A549 (cell line): ENCODE measurements around the gene TTN. TPM values are rescaled to one million over a fixed set of nuclear protein-coding genes. Genes with fewer than 3 reads are reported as not detected.

ENCODE experiments used
- ATAC-seq, 2 experiments: fragments of 200-7000 bp in 1 of 2; fragments of >200 bp in 1 of 2; cut with Nextera tagmentation in 1 of 2; cut with Tn5 transposase in 1 of 2; 3 replicates each; pipeline versions ENCODE4 v1.8.0 to v1.9.1; 2018 to 2020; ENCODE audit warnings: mild to moderate bottlenecking in 1 of 2, moderate library complexity in 1 of 2
- CTCF ChIA-PET: fragments of 300-600 bp; sonication (Branson Sonifier 250); formaldehyde crosslinking; extraction: SDS; loops from one replicate; lab custom pipeline; 2021; ENCODE audit warnings: antibody characterized with exemption, inconsistent platforms; lab: Yijun Ruan, JAX
- POLR2A ChIA-PET: fragments of 350-600 bp; formaldehyde crosslinking; extraction: SDS; loops from one replicate; lab custom pipeline; 2021; ENCODE audit warnings: antibody characterized with exemption, inconsistent platforms; lab: Yijun Ruan, JAX
- DNase-seq, 2 experiments: peaks; one replicate each; pipeline versions ENCODE4 v3.0.0 to v3.0.0-alpha.2; 2011 to 2016; ENCODE audit warnings: low read depth in 1 of 2, low spot score in 1 of 2
- FAIRE-seq: peaks from 2 replicates; lab custom pipeline; 2011; peaks lifted over from hg19 to GRCh38; lab: Jason Lieb, UNC
- H3K27ac ChIP-seq, 2 experiments: fragments of >200 bp; sonication (Bioruptor Twin); formaldehyde crosslinking; 3 replicates each; pipeline ENCODE4 v1.5.1; 2016 to 2017
- H3K4me1 ChIP-seq: fragments of >200 bp; sonication (Bioruptor Twin); formaldehyde crosslinking; 3 replicates; pipeline ENCODE4 v1.6.1; 2016
- H3K4me2 ChIP-seq: fragments of >200 bp; sonication (Bioruptor Twin); formaldehyde crosslinking; 3 replicates; pipeline ENCODE4 v1.6.1; 2016
- H3K4me3 ChIP-seq: fragments of >200 bp; sonication (Bioruptor Twin); formaldehyde crosslinking; 3 replicates; pipeline ENCODE4 v1.5.1; 2016
- H3K9me3 ChIP-seq: fragments of >200 bp; sonication (Bioruptor Twin); formaldehyde crosslinking; 3 replicates; pipeline ENCODE4 v1.6.1; 2016
- CBX8 ChIP-seq: fragments of 200-600 bp; sonication (generic); IDR thresholded peaks from 2 replicates; pipeline ENCODE4 v1.6.1; 2016
- CEBPB ChIP-seq, 2 experiments: fragments of >200 bp in 1 of 2; sonication (Bioruptor Twin) in 1 of 2; formaldehyde crosslinking in 1 of 2; IDR thresholded peaks; 2 replicates each; pipeline ENCODE4 v1.6.1; 2012 to 2016
- CHD2 ChIP-seq: fragments of 150-350 bp; IDR thresholded peaks from 2 replicates; pipeline ENCODE4 v1.6.1; 2014; ENCODE audit warnings: low read length; ENCODE audit not compliant: partially characterized antibody
- CTCF ChIP-seq: fragments of >200 bp; sonication (Bioruptor Twin); formaldehyde crosslinking; IDR thresholded peaks from 3 replicates; pipeline ENCODE4 v1.5.1; 2016
- EHF ChIP-seq: fragments of 250-450 bp; sonication (Bioruptor Pico); IDR thresholded peaks from 2 replicates; pipeline ENCODE4 v1.5.0; 2020; ENCODE audit warnings: mild to moderate bottlenecking
- EHMT2 ChIP-seq: fragments of 200-600 bp; sonication (generic); IDR thresholded peaks from 2 replicates; pipeline ENCODE4 v1.6.1; 2016; ENCODE audit warnings: antibody characterized with exemption, low read depth, mild to moderate bottlenecking, moderate library complexity
- ELK1 ChIP-seq: fragments of 150-350 bp; IDR thresholded peaks from 2 replicates; pipeline ENCODE4 v1.6.1; 2014; ENCODE audit warnings: low read depth, mild to moderate bottlenecking, low read length
- EP300 ChIP-seq, 2 experiments: fragments of >200 bp; sonication (Bioruptor Twin); formaldehyde crosslinking; IDR thresholded peaks; 2 replicates in 1 of 2; 3 replicates in 1 of 2; pipeline ENCODE4 v1.6.1; 2016 to 2017
- ESRRA ChIP-seq: fragments of 150-350 bp; IDR thresholded peaks from 2 replicates; pipeline ENCODE4 v1.6.1; 2014; ENCODE audit warnings: mild to moderate bottlenecking, low read length, borderline replicate concordance
- FOSB ChIP-seq: fragments of 250-450 bp; sonication (Bioruptor Pico); IDR thresholded peaks from 2 replicates; pipeline ENCODE4 v1.5.0; 2020; ENCODE audit warnings: mild to moderate bottlenecking, moderate library complexity
- HES2 ChIP-seq: fragments of >200 bp; sonication (Bioruptor Twin); formaldehyde crosslinking; IDR thresholded peaks from 2 replicates; pipeline ENCODE4 v1.6.1; 2016
- HOXA7 ChIP-seq: fragments of 250-450 bp; sonication (Bioruptor Pico); IDR thresholded peaks from 2 replicates; pipeline ENCODE4 v1.5.0; 2020; ENCODE audit warnings: mild to moderate bottlenecking, moderate library complexity
- HOXB13 ChIP-seq: fragments of 250-450 bp; sonication (Bioruptor Pico); IDR thresholded peaks from 2 replicates; pipeline ENCODE4 v1.5.0; 2020; ENCODE audit warnings: low read depth, mild to moderate bottlenecking, moderate library complexity
- KDM1A ChIP-seq: fragments of 200-600 bp; sonication (generic); IDR thresholded peaks from 2 replicates; pipeline ENCODE4 v1.6.1; 2016; ENCODE audit warnings: low read depth, mild to moderate bottlenecking
- MAX ChIP-seq: IDR thresholded peaks from 2 replicates; pipeline ENCODE4 v1.6.1; 2012
- NFE2L2 ChIP-seq: fragments of 150-350 bp; conservative IDR thresholded peaks from 2 replicates; pipeline ENCODE4 v1.6.1; 2014; ENCODE audit warnings: low read length
- PHF8 ChIP-seq: fragments of 200-600 bp; sonication (generic); IDR thresholded peaks from 2 replicates; pipeline ENCODE4 v1.6.1; 2016; ENCODE audit warnings: low read depth, mild to moderate bottlenecking, antibody characterized with exemption, moderate library complexity, borderline replicate concordance
- RAD21 ChIP-seq, 2 experiments: fragments of >200 bp in 1 of 2; sonication (Bioruptor Twin) in 1 of 2; formaldehyde crosslinking in 1 of 2; IDR thresholded peaks in 1 of 2; conservative IDR thresholded peaks in 1 of 2; 2 replicates in 1 of 2; 3 replicates in 1 of 2; pipeline ENCODE4 v1.6.1; 2012 to 2018; ENCODE audit warnings: inconsistent platforms in 1 of 2
- RARB ChIP-seq: fragments of 250-450 bp; sonication (Bioruptor Pico); IDR thresholded peaks from 2 replicates; pipeline ENCODE4 v1.8.0; 2021; ENCODE audit warnings: mild to moderate bottlenecking, moderate library complexity
- REST ChIP-seq: fragments of 200-600 bp; sonication (generic); IDR thresholded peaks from 2 replicates; pipeline ENCODE4 v1.6.1; 2016; ENCODE audit warnings: antibody characterized with exemption, mild to moderate bottlenecking, moderate library complexity
- SMC3 ChIP-seq: fragments of >200 bp; sonication (Bioruptor Twin); formaldehyde crosslinking; IDR thresholded peaks from 3 replicates; pipeline ENCODE4 v1.6.1; 2018; ENCODE audit warnings: inconsistent platforms
- TFCP2L1 ChIP-seq: fragments of 250-450 bp; sonication (Bioruptor Pico); IDR thresholded peaks from 2 replicates; pipeline ENCODE4 v1.5.0; 2021; ENCODE audit warnings: mild to moderate bottlenecking
- ZNF302 ChIP-seq: fragments of 250-450 bp; sonication (Bioruptor Pico); IDR thresholded peaks from 2 replicates; pipeline ENCODE4 v1.9.0; 2021; ENCODE audit warnings: inconsistent platforms, mild to moderate bottlenecking, moderate library complexity
- ZSCAN20 ChIP-seq: fragments of 250-450 bp; sonication (Bioruptor Pico); IDR thresholded peaks from 2 replicates; pipeline ENCODE4 v1.8.0; 2022; ENCODE audit warnings: mild to moderate bottlenecking, moderate library complexity
- WGBS: methylation state at CpG from one replicate; pipeline ENCODE4 v1.1.6; 2017; ENCODE audit errors: missing lambda C conversion rate; 5-methylcytosine and 5-hydroxymethylcytosine counted together
- polyA plus RNA-seq, 4 experiments: library from polyadenylated mRNA; depleted of rRNA in 3 of 4; stranded (reverse); fragments of >200 nt; fragmentation: RNase III in 1 of 4; extraction: RNeasy Plus Mini Kit Qiagen cat#74134 plus additional on column Dnase treatment in 1 of 4; gene quantifications; 2 replicates in 3 of 4; 3 replicates in 1 of 4; pipeline ENCODE4 v1.2.3, GENCODE V29; 2011 to 2017

Gene TTN
- polyA plus RNA-seq, 2 of the 4 experiments (the other 2 are of a cell fraction) = under 0.01 TPM; not detected in 1

GRCh38 chr2:178800510-178800909 lies 6.7 kb downstream of the TTN start:
- CTCF ChIA-PET = no interaction called here
- POLR2A ChIA-PET = no interaction called here
- Histone ChIP-seq H3K27ac (no peak overlapping the region), H3K9me3 (peaks cover 5% of the 10 kb centered on the region; the same call in 1 of the 3 replicates), H3K4me1 (no peaks in the 10 kb centered on the region), H3K4me2 (no peak overlapping the region), H3K4me3 (no peak overlapping the region)
- TF ChIP-seq REST (no peak), EHF (no peak), ZSCAN20 (CRISPR knock-in tag) (no peak), CHD2 (no peak), MAX (no peak), EP300 (IDR thresholded peaks at IDR 0.05) (no peak), HOXA7 (CRISPR knock-in tag) (no peak), HES2 (no peak), RARB (CRISPR knock-in tag) (no peak), KDM1A (no peak), NFE2L2 (no peak), RAD21 (conservative IDR thresholded peaks at IDR 0.05 in 1 of 2, IDR thresholded peaks at IDR 0.05 in 1 of 2) (no peak), FOSB (no peak), EHMT2 (no peak), CBX8 (no peak), ESRRA (no peak)
- DNase-seq = no peak
- no peak for FAIRE-seq
- 47% methylated on average over 7 of the region's 7 CpGs for WGBS
- no peak for ATAC-seq

GRCh38 chr2:178799305-178799704 lies 7.9 kb downstream of the TTN start:
- FAIRE-seq (no peak), DNase-seq (no peak), ATAC-seq (no peak)
- Histone ChIP-seq H3K9me3 (peaks cover 5% of the 10 kb centered on the region; the same call in 1 of the 3 replicates), H3K4me2 (no peak overlapping the region), H3K27ac (no peak overlapping the region), H3K4me1 (no peaks in the 10 kb centered on the region), H3K4me3 (no peak overlapping the region)
- POLR2A ChIA-PET = no interaction called here
- 61% methylated on average over 14 of the region's 19 CpGs for WGBS
- TF ChIP-seq ELK1 (no peak), KDM1A (no peak), HOXB13 (CRISPR knock-in tag) (no peak)
- CTCF ChIA-PET = no interaction called here

- WGBS = 3% methylated on average over 2 of the region's 2 CpGs
- no peak for ATAC-seq
- POLR2A ChIA-PET = no interaction called here
Observed at GRCh38 chr2:178796079-178796677, 11.0 kb downstream of the TTN start.

More at GRCh38 chr2:178796079-178796677, 11.0 kb downstream of the TTN start:
- FAIRE-seq (no peak), DNase-seq (peak; percentile 10 to 33)
- no peak for TF ChIP-seq CEBPB (IDR thresholded peaks at IDR 0.05)
- peak; percentile 75 to 77 for TF ChIP-seq RAD21 (conservative IDR thresholded peaks at IDR 0.05 in 1 of 2, IDR thresholded peaks at IDR 0.05 in 1 of 2)
- no peak for TF ChIP-seq RARB (CRISPR knock-in tag)
- no peak for TF ChIP-seq PHF8
- TF ChIP-seq TFCP2L1 (CRISPR knock-in tag) = no peak
- TF ChIP-seq CBX8 = no peak
- peak; percentile 61 for TF ChIP-seq CTCF
- peak; percentile 51; the same call in 2 of the 3 replicates for TF ChIP-seq SMC3
- no peak for TF ChIP-seq ZNF302 (CRISPR knock-in tag)
- CTCF ChIA-PET = interaction anchor here (0.6 to 1.8 kb wide), 12 partner anchors 9 to 940 kb away, joined by 3 to 5 read pairs (median 3); no protein-coding TSS in a partner anchor
- peak overlapping the region; percentile 32; the same call in 1 of the 3 replicates for H3K4me2 ChIP-seq
- H3K9me3 ChIP-seq = peaks cover 5% of the 10 kb centered on the region; the same call in 1 of the 3 replicates
- H3K4me3 ChIP-seq = no peak overlapping the region
- no peaks in the 10 kb centered on the region for H3K4me1 ChIP-seq
- H3K27ac ChIP-seq = no peak overlapping the region
